Activated CD4-positive, CD25-positive, alpha-beta regulatory T cell (primary cell): ENCODE measurements around the gene ZNF207.
A peak's percentile ranks its signal among the peaks of the same experiment; 100 is the strongest.
"Not testable (repeated sequence)": the region's sequence is repeated elsewhere in the genome, so short reads cannot be mapped to it uniquely, and the experiment has no call there.

ENCODE experiments used
- DNase-seq, 4 experiments: peaks; one replicate each; lab custom pipeline; 2025; lab: John Stamatoyannopoulos, UW

ZNF207 gene

GRCh38 chr17:32335687-32336086 lies 14.3 kb upstream of the ZNF207 start:
- no peak for DNase-seq

GRCh38 chr17:32341141-32341856 lies 8.7 kb upstream of the ZNF207 start:
- peak in 2 of 4 experiments; percentile 3 to 18 for DNase-seq

- peak; percentile 55 to 68 (median 65) for DNase-seq
Measured at GRCh38 chr17:32341857-32342602, 7.9 kb upstream of the ZNF207 start, which contains the start of gene C17orf75. Gene C17orf75 (minus strand): TSS chr17:32342173. CDS start chr17:32342139, 34 bp downstream.

GRCh38 chr17:32342603-32343325 lies 7.2 kb upstream of the ZNF207 start:
- DNase-seq: no peak

- DNase-seq: no peak
Measured at GRCh38 chr17:32345951-32346600, 3.9 kb upstream of the ZNF207 start.

GRCh38 chr17:32348483-32348800 lies 1.5 kb upstream of the ZNF207 start:
- DNase-seq: no peak

- no peak for DNase-seq
Measured at GRCh38 chr17:32349503-32349853, 479 bp upstream of the ZNF207 start.

- DNase-seq: no peak
Measured at GRCh38 chr17:32350666-32351418, 885 bp downstream of the ZNF207 start.

- not testable (repeated sequence) for DNase-seq
Measured at GRCh38 chr17:32352734-32353133, 2.8 kb downstream of the ZNF207 start.

- DNase-seq: no peak
Measured at GRCh38 chr17:32355649-32356377, 5.9 kb downstream of the ZNF207 start.

GRCh38 chr17:32356378-32356743 lies 6.4 kb downstream of the ZNF207 start:
- no peak for DNase-seq

GRCh38 chr17:32356750-32357149 lies 6.8 kb downstream of the ZNF207 start:
- no peak for DNase-seq

- DNase-seq: no peak
Measured at GRCh38 chr17:32357615-32358014, 7.7 kb downstream of the ZNF207 start.

- DNase-seq: no peak
Measured at GRCh38 chr17:32361270-32361669, 11.3 kb downstream of the ZNF207 start.

GRCh38 chr17:32370426-32370825 lies 20.5 kb downstream of the ZNF207 start:
- DNase-seq: no peak

GRCh38 chr17:32382526-32383223 lies 32.7 kb downstream of the ZNF207 start:
- DNase-seq: no peak

GRCh38 chr17:32383926-32384434 lies 34.0 kb downstream of the ZNF207 start:
- DNase-seq: no peak

GRCh38 chr17:32385121-32385520 lies 35.2 kb downstream of the ZNF207 start:
- no peak for DNase-seq

- no peak for DNase-seq
Measured at GRCh38 chr17:32385971-32386370, 36.0 kb downstream of the ZNF207 start.

GRCh38 chr17:32386844-32387243 lies 36.9 kb downstream of the ZNF207 start:
- no peak for DNase-seq
